ENCODE data around the gene ACAA2.

DNA sequence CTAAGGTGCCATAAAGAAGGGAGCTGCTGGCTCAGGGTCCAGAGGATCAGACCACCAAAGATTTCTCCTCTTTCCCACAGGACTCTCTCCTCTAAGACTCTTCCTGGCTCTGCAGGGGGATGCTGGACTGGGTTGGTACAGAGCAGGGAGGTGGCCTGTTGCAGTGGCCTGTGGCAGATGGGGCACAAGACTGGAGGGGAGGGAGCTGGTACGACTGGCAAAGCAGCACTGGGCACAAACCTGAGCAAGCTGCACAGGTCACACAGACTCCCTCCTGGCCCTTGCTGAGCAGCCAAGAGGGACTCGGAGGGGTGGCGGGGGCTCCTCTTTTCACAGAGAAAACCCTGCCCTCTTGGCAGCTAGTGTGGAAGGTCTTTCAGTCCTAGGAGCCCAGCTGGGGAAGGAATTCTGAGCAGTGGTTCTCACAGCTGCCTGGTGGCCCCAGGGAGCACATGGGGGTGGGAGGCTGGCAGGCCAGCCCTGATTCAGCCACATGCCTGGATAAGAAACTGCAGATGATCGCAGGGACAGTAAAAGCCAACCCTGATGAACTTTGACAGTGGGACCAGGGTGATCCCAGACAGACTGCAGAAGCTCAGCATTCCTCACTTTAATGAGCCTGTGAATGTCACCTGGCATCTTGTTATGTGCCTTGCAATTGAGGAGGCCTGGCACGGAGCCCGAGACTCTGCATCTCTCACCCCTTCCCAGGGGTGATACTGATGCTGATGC is 32.5 kb upstream of the ACAA2 start:
- TF ChIP-seq, protein P1, sequence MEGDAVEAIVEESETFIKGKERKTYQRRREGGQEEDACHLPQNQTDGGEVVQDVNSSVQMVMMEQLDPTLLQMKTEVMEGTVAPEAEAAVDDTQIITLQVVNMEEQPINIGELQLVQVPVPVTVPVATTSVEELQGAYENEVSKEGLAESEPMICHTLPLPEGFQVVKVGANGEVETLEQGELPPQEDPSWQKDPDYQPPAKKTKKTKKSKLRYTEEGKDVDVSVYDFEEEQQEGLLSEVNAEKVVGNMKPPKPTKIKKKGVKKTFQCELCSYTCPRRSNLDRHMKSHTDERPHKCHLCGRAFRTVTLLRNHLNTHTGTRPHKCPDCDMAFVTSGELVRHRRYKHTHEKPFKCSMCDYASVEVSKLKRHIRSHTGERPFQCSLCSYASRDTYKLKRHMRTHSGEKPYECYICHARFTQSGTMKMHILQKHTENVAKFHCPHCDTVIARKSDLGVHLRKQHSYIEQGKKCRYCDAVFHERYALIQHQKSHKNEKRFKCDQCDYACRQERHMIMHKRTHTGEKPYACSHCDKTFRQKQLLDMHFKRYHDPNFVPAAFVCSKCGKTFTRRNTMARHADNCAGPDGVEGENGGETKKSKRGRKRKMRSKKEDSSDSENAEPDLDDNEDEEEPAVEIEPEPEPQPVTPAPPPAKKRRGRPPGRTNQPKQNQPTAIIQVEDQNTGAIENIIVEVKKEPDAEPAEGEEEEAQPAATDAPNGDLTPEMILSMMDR (IDR thresholded peaks at IDR 0.05): no peak
- no peak for TF ChIP-seq POLR2A (IDR thresholded peaks at IDR 0.05)
- TF ChIP-seq EP300 (IDR thresholded peaks at IDR 0.05): no peak
